ENCODE data around the gene ARRDC4.

Gene ARRDC4

GRCh38 chr15:97960364-97961066 lies at the start of gene ARRDC4:
Gene ARRDC4 (plus strand): TSS chr15:97960703. CDS start chr15:97960862, 159 bp downstream.
- DNase-seq: peak; percentile 82

DNA sequence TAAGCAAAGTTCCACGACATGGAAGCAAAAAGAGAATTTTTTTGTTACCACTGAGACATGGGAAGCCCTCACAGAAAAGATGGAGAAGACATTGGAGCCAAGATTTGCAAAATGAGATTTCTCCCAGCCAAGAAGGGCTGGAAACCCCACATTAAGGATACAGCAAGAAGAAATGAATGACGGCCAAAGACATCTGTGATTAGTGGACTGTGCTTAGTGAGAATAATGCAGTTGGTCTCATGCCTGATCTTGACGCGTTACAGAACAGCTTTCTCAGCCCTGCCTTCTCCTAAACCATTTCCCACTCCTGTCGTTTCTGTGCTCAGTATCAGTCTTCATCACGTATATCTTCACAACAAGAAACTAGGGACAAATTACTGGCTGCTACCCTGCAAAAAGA lies 45.8 kb upstream of the ARRDC4 start:
- no peak for DNase-seq

DNA sequence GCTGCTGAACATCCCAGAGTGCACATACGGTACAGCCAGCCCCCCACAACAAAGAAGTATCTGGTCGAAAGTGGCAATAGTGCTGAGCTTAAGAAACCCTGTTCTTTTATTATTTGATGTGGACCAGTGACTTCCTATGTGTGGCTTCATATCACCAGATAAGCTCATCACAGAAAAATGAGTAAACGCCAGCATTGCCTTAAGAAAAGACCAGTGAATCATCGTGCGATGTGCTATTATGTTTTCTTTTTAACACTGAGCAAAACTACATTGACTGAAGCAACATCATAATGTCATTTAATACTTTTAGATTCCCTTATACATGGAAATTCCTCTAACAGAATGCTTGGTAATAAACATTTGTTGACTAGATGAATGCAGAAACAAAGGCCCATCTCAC lies 45.2 kb upstream of the ARRDC4 start:
- no peak for DNase-seq

- DNase-seq: no peak
Observed at GRCh38 chr15:97921296-97921865, 39.1 kb upstream of the ARRDC4 start.

- no peak for DNase-seq
Observed at GRCh38 chr15:97929456-97930229, 30.9 kb upstream of the ARRDC4 start.

GRCh38 chr15:97930230-97930629 lies 30.3 kb upstream of the ARRDC4 start:
- DNase-seq: no peak

DNA sequence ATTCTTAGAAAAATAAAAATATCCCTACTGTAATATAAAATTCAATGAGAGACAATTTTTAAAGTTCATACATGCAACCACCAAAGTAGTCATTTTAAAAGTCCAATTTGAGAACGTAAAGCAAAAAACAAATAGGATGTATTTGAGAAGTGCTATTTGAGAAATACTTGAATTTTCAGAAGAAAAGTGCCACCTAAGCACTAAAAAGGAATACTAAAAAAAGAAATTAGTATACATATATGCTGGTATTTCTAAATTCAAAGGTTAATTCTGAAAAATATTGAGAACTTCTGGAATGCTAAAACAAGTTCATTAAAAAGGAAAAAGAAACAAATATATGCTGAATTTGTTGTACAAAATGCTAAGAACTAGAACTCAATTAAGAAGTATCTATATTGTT lies 29.2 kb upstream of the ARRDC4 start:
- no peak for DNase-seq

- no peak for DNase-seq
Observed at GRCh38 chr15:97933589-97933988, 26.9 kb upstream of the ARRDC4 start.

GRCh38 chr15:97940993-97941392 lies 19.5 kb upstream of the ARRDC4 start:
- DNase-seq: no peak

DNA sequence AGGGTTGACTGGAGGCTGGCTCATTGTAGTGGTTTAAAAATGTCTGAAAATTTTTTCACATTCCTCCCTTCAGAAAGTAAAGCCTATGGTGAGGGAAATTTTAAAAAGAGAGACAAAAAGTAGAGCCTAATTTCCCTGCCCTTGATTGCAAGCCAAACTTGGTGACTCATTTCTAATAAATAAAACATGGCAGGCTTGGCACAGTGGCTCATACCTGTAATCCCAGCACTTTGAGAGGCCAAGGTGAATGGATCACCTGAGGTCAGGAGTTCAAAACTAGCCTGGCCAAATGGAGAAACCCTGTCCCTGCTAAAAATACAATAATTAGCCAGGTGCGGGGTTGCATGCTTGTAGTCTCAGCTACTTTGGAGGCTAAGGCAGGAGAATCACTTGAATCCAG lies 18.9 kb upstream of the ARRDC4 start:
- DNase-seq: no peak

GRCh38 chr15:97944724-97945123 lies 15.8 kb upstream of the ARRDC4 start:
- no peak for DNase-seq

DNA sequence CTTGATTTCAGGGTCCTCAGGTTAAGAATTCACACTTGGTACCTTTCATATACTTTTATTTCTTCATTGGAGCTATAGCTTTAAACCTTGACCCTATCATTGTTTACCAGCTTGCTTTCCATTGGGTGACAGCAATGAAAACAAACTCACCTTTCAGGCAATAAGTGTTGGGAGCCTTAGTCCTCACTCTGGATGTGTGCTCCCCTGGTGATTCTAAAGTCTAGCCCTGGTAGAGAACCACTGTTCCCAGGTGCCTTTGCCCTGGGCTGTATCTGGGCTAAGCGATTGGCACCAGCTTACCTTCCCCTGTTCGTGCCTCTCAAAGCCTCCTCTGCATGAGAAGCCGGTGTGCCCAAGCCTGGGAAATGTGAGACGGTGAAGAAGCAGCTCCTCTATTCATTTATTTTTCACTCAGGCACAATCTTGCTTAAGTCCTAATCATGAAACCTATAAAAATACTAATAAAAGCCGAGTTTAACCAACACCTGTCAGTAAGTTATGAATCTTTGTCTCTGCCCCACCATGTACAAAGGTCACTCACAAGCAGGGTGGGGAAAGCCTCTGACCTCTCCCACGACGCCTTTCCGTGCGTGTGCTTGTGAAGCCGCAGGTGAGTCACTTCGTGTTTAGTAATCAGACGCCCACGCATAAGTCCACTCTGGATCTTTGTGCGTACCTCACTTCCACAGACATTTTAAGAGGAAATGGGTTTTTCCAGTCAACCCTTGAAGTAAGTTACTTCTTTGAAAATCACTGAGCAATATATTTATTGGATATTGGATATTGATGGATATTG lies 12.8 kb upstream of the ARRDC4 start:
- DNase-seq: no peak

DNA sequence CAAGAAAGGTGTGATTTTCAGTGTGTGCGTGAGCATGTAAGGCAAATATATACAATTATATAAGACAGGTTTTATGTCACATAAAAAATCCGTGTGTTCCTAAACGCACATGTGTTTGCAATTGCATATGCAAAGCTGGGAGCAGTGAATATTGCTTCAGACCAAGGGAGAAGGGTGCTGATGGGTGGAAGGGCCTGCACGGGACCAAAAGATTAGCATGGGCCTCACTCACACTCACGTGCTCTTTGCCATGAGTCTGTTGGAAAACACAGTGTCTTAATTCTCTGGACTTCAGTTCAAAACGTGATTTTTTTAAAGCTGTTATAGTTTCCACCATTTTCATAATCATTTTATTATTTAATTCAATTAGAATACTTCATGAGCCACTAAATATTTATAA lies 7.2 kb upstream of the ARRDC4 start:
- DNase-seq: no peak

- no peak for DNase-seq
Observed at GRCh38 chr15:97953748-97954147, 6.8 kb upstream of the ARRDC4 start.

DNA sequence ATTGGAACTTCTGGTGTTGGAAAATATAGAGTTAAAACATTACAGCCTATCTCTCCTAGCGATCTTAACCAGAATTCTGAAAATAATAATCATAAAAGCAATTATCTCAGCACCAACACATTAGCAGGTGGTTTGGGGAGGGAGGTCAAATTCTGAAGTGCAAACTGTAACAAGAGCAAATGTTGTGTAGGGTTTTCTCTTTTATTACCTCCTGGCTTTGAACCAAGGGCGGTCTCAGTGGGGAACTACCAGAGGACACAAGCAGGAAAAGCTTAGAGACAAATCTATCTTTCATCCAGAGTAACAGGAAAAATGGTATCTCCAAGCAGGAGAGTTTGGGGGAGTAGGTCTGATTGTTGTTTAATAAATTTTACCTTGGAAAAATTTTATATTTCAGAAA lies 5.5 kb upstream of the ARRDC4 start:
- no peak for DNase-seq

DNA sequence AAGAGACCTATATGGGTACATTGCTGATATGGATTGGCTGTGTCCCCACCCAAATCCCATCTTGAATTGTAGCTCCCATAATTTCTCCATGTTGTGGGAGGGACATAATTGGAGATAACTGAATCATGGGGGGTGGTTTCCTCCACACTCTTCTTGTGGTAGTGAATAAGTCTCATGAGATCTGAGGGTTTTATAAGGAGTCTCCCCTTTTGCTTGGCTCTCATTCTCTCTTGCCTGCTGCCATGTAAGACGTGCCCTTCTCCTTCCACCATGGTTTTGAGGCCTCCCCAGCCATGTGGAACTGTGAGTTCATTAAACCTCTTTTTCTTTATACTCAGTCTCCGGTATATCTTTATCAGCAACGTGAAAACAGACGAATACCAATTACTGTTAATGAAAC lies 5.0 kb upstream of the ARRDC4 start:
- DNase-seq: no peak

DNA sequence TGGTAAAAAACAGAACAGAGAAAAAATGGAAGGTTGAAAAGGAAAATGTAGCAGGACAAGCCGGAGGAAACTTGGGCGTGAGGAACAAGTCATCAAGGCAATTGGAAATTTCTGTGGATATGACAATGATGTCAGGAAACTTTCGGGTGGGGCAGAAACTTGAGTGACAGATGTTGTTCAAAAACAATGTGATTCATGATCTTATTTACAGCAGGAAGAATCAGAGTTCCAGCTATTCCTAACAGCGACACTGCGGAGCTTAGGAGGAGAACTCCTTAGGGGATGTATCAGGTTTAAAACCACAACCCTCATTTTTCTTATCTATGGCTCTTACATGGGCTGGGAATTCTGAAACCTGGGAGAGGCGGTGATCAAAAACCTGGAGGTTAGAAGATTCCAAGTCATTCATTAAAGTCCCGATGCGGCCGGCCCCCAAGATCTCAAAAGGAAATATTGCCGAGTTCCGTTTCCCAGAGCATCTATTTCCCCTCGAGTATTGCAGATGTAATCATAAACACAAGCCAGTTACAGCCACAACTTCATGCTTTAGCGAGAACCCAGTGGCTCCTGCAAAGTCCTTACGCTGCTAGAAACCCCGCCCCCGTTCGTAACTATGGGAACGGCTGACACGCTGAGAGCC lies 659 bp upstream of the ARRDC4 start:
- DNase-seq: peak; percentile 82

DNA sequence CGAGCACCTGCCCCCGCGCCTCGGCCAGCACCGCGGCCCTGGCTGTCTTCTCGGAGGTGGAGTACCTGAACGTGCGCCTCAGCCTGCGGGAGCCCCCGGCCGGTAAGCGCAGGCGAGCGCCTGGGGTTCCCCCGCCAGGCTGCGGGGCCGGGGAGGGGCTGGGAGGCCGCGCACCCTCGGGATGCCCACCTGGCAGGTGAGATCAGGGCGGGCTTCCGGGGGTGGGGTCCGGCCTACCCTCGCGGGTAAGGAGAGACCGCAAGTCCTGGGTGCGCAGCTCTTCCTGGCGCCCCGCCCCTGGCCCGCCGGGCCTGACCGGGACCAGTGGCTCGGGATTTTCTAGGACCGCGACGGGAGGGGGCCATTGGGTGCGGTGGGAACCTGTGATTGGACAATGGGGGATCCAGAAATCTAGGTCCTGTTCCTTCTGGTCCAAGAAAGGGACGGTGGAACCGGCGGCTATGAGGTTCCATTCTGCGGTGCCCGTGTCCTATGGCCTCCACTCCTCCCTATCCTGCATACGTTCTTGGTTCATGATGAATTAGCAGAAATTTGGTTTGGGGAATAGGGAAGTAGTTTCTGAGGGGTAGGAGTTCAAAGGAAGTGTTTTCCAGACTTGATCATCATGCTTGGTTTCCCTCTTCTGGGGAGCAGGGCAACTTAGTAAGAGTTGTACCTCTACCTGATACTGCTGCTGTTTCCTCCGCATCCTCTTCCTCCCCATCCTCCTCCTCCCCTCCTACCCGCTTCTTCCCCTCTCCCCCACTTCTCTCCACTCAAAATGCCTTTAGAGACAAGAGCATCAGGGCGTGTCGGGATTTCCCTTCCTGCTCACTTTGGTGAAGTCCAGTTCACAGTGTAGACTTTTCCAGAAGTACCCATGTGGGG lies 808 bp downstream of the ARRDC4 start:
- DNase-seq: no peak

DNA sequence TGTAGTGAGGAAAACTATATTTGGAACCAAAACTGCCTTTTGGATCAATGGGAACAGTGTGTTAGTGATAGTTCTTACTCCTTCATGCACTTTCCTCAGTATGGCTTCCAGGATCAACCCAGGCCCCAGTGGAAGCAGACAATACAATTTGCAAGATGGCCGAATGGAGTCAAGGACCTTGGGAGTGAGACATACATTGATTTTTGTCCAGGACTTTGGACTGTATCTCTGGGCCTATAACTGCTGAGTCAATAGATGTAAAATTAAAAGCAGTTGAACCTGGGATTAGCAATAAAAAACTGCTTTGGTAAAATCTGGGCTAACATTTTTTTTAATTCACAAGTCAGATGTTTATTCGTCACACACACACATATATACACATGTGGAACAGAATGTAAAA lies 1.8 kb downstream of the ARRDC4 start:
- no peak for DNase-seq

GRCh38 chr15:97963779-97964178 lies 3.3 kb downstream of the ARRDC4 start:
- no peak for DNase-seq

DNA sequence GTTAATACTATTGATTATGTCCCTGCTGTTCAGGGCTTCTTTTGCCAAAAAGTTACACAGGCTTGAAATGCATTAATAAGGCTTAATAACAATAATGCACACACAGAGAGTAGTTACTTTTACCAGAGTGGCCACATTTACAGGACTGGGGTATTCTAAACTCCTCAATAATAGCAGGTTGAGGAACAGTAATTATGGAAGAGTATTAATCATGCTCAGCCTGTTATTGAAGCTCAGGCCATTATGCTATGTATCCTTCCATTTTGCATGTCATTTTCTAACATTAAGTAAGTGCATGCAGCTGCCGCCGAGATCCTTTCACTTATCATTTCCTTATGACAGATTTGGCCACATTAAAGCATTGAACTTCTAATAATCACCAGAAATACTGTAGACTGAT lies 5.7 kb downstream of the ARRDC4 start:
- no peak for DNase-seq

All from NCI-H2107 (cell line).